ENCODE data around the gene PREB. TPM values are rescaled to one million over a fixed set of nuclear protein-coding genes. Genes with fewer than 3 reads are reported as not detected.
A peak's percentile ranks its signal among the peaks of the same experiment; 100 is the strongest.
"Not testable (repeated sequence)": the region's sequence is repeated elsewhere in the genome, so short reads cannot be mapped to it uniquely, and the experiment has no call there.

Gene PREB
- 95.9 and 97.1 TPM in 2 replicates for total RNA-seq

DNA sequence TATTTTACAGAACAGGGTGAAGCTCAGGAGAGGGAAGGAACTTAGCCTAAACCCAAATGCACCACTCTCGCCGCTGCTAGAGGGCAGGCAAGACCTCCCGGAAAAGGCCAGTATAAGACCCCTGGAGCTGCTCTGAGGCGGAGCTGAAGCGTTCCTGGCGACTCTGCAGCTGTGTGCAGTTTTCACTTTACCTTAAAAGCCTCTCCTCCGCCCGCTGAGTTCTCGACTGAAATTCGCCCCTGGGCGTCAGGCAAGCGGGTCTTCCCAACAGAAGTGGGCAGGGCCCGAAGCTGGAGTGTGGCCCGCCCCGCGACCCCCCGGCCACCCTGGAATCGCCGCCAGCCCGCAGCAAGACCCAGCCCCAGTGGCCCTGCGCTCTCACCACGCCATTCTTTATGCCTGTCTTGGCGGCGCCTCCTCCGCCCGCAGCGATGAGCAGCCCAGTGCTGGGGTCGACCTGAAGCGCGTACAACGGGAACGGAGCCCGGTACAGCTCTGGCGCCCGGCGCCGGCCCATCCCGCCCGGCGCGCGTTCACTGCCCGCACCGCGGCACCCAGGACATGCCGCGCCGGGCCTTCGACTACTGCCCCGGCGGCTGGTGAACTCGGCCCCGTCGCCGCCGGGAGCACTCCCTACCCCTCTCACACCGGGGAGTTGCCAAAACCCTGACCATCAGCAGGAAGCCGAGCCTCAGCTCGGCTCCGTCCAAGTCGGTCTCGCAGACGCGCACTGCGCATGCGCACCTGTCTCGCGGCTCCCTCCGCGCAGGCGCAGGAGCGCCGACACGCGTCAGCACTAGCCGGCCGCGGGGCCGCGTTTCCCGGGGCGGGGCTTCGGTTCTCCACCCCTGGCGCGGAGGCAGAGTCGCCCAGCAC lies at the start of gene PREB:
PREB (minus strand) TSS at position 732 of the 876 bp plus-strand sequence; CDS start at position 517, 215 bp downstream.
- no peaks in the 10 kb centered on the region for H3K9me3 Mint-ChIP-seq
- peaks cover 12% of the 10 kb centered on the region for H3K4me1 Mint-ChIP-seq (ENCODE audit: low read depth)
- H3K27ac Mint-ChIP-seq: peak within 1 kb of the TSS; percentile 98
- H3K4me3 Mint-ChIP-seq: peak within 1 kb of the TSS; percentile 95
- no peaks in the 10 kb centered on the region for H3K27me3 Mint-ChIP-seq (ENCODE audit: insufficient read depth)
- DNase-seq (ENCODE audit: low spot score): peak; percentile 99
- intact Hi-C loops (cut with micrococcal nuclease): loop anchor here (1.0 to 5.0 kb wide), 10 partner anchors 11 to 236 kb away; partner anchors contain the start of genes ABHD1, AGBL5, ATRAID and CAD
- H3K36me3 Mint-ChIP-seq (ENCODE audit: low read depth): peaks cover 29% of the 10 kb centered on the region

DNA sequence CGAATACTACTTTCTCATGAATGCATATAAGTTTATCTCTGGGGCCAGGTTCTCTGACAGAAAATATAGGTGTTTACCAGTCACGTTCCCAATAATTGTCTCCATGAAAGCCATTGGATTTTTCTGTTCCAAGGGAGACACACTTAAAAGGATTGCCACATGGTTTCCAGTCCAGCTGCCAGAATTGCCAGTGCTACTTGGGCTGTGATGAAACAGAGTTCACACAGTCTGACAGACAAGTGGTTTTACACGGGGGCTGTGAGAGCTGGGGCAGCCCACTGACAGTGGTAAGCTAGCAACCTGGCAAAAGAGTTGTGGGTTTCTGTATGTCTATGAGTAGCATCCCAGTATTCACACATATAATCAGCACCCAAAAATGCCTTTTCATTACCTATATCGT lies 49.7 kb upstream of the PREB start:
- Mint-ChIP-seq H3K4me1 (ENCODE audit: low read depth) (peaks cover 3% of the 10 kb centered on the region), H3K9me3 (no peaks in the 10 kb centered on the region)
- intact Hi-C loops (cut with micrococcal nuclease): no loop called here

DNA sequence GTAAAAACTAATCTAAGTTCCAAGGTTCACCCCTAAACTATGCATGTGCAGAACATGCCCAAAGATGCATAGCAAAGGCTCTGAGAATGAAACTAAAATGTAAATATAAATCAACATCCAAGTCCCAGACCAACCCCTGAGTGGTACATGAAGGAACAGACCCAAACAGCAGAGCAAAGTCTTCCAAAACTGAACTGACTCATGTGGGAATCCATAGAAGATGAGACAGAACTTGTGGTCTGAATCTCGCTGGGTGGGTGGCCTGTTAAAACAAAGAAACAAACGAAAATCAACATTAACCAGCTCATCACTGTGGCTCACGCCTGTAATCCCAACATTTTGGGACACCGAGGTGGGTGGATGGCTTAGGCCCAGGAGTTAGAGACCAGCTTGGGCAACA lies 47.9 kb upstream of the PREB start:
- Mint-ChIP-seq H3K27ac (no peak overlapping the region), H3K27me3 (ENCODE audit: insufficient read depth) (peaks cover 32% of the 10 kb centered on the region), H3K36me3 (ENCODE audit: low read depth) (no peaks in the 10 kb centered on the region), H3K4me3 (no peak overlapping the region), H3K9me3 (no peaks in the 10 kb centered on the region), H3K4me1 (ENCODE audit: low read depth) (peaks cover 4% of the 10 kb centered on the region)
- intact Hi-C loops (cut with micrococcal nuclease): no loop called here
- DNase-seq (ENCODE audit: low spot score): no peak

More for the DNA sequence above, 49.7 kb upstream of the PREB start:
- no peak overlapping the region for H3K4me3 Mint-ChIP-seq
- H3K36me3 Mint-ChIP-seq (ENCODE audit: low read depth): no peaks in the 10 kb centered on the region
- H3K27ac Mint-ChIP-seq: no peak overlapping the region
- DNase-seq (ENCODE audit: low spot score): no peak
- H3K27me3 Mint-ChIP-seq (ENCODE audit: insufficient read depth): peaks cover 27% of the 10 kb centered on the region

DNA sequence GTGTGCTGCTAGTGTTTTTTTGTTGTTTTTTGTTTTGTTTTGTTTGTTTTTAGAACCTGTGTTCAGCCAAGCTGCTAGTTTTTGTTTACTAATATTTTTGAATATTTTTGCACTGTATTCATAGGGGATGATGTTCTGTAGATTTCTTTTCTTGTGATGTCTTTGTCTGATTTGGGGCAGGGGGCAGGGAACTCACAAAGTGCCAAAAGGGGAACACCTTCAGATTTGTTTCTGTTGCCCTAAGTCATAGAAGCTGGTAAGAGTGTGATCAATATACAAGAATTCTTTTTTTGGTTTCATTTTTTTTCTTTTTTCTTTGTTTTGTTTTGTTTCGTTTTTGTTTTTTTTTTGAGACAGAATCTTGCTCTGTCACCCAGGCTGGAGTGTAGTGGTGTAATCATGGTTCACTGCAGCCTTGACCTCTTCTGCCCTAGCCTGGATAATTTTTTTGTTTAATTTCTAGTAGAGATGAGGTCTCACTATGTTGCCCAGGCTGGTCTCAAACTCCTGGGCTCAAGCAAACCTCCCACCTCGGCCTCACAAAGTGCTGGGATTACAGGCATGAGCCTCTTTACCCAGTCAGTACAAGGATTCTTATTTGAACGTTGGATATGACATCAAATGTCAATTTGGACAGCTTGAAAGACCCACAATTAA lies 45.0 kb upstream of the PREB start:
- peaks cover 4% of the 10 kb centered on the region for H3K4me1 Mint-ChIP-seq (ENCODE audit: low read depth)
- H3K9me3 Mint-ChIP-seq: no peaks in the 10 kb centered on the region
- intact Hi-C loops (cut with micrococcal nuclease): no loop called here
- no peak overlapping the region for H3K27ac Mint-ChIP-seq
- H3K27me3 Mint-ChIP-seq (ENCODE audit: insufficient read depth): peaks cover 36% of the 10 kb centered on the region
- H3K36me3 Mint-ChIP-seq (ENCODE audit: low read depth): no peaks in the 10 kb centered on the region
- no peak for DNase-seq (ENCODE audit: low spot score)
- H3K4me3 Mint-ChIP-seq: no peak overlapping the region

DNA sequence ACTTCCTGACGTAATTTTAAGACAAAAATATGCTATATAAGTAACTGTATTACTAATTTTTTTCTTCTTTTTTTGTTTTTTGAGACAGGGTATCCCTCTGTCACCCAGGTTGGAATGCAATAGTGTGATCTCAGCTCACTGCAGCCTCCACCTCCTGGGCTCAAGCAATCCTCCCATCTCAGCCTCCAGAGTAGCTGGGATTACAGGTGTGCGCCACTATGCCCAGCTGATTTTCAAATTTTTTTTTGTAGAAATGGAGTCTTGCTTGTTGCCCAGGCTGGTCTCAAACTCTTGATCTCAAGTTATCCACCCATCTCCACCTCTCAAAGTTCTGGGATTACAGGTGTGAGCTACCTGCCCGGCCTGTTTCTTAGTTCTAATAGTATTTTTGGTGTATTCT lies 44.0 kb upstream of the PREB start:
- intact Hi-C loops (cut with micrococcal nuclease): no loop called here
- peaks cover 4% of the 10 kb centered on the region for H3K4me1 Mint-ChIP-seq (ENCODE audit: low read depth)
- H3K27me3 Mint-ChIP-seq (ENCODE audit: insufficient read depth): peaks cover 34% of the 10 kb centered on the region
- no peak overlapping the region for H3K27ac Mint-ChIP-seq
- H3K4me3 Mint-ChIP-seq: no peak overlapping the region
- no peak for DNase-seq (ENCODE audit: low spot score)
- no peaks in the 10 kb centered on the region for H3K9me3 Mint-ChIP-seq
- no peaks in the 10 kb centered on the region for H3K36me3 Mint-ChIP-seq (ENCODE audit: low read depth)

DNA sequence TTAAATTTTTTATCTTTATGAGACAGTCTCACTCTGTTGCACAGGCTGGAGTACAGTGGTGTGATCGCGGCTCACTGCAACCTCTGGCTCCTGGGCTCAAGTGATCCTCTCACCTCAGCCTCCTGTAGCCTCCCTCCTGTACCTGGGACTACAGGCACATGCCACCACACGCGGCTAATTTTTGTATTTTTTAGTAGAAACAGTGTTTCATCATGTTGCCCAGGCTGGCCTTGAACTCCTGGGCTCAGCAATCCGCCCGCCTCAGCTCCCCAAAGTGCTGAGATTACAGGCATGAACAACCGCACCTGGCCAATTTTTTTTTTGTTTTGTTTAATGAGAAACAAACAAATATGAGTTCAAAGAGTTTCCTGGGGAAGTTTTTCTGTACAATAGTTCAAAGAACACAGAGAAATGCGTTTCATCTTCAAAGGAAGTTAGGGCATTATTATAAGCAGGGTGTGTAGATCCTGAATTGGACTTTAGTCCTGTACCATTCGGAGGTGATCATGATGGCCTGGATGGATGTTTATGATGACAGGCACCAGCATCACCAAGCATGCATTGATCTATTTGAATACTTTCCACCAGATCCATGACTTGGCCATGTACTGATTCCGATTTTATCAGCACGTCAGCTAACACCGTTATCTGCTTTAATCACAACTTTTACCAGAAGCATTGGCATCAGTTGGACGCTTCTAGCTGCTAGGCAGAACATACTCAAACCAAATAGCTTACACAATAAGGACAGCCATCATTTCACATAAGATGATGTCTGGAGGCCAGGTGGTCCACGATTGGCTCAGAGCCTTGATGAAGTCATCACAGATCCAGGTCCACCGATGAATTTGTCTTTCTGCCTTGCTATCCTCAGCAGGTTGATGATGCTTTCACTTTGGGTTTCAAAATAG lies 43.3 kb upstream of the PREB start:
- no peak overlapping the region for H3K4me3 Mint-ChIP-seq

DNA sequence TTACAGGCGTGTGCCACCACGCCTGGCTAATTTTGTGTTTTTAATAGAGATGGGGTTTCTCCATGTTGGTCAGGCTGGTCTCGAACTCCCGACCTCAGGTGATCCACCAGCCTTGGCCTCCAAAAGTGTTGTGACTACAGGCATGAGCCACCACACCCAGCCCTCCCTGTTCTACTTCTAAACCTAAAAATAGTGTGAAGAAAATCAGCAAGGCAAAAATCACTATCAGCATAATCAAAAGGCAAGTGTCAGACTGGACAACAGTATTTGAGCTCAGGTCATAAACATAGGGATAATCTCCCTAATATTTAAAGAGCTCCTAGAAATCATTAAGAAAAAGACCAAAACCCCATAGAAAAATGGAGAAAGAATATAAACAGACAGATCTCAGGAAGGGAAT lies 41.3 kb upstream of the PREB start:
- H3K9me3 Mint-ChIP-seq; H3K36me3 Mint-ChIP-seq (ENCODE audit: low read depth); intact Hi-C loops (cut with micrococcal nuclease); H3K4me3 Mint-ChIP-seq; H3K4me1 Mint-ChIP-seq (ENCODE audit: low read depth); DNase-seq (ENCODE audit: low spot score); H3K27ac Mint-ChIP-seq: not testable (repeated sequence)
- H3K27me3 Mint-ChIP-seq (ENCODE audit: insufficient read depth): peaks cover 26% of the 10 kb centered on the region

More for the DNA sequence above, 43.3 kb upstream of the PREB start:
- Mint-ChIP-seq H3K4me1 (ENCODE audit: low read depth) (peaks cover 4% of the 10 kb centered on the region), H3K27me3 (ENCODE audit: insufficient read depth) (peaks cover 33% of the 10 kb centered on the region), H3K36me3 (ENCODE audit: low read depth) (no peaks in the 10 kb centered on the region), H3K27ac (no peak overlapping the region), H3K9me3 (no peaks in the 10 kb centered on the region)
- no peak for DNase-seq (ENCODE audit: low spot score)
- intact Hi-C loops (cut with micrococcal nuclease): no loop called here

DNA sequence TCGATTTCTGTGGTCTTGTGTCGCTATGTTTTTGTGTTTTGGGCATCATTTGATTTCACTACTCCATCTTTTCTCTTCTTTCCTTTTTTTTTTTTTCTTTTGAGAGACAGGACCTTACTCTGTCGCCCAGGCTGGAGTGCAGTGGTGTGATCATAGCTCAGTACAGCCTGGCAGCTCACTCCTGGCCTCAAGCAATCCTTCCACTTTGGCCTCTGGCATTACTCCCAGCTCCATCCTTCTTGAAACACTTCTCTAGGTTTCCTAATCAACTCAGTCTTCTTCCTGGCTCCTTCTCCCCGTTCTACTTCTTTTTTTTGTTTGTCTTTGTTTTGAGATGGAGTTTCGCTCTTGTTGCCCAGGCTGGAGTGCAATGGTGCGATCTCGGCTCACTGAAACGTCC lies 40.9 kb upstream of the PREB start:
- intact Hi-C loops (cut with micrococcal nuclease): no loop called here

GRCh38 chr2:27174638-27175037 lies 40.2 kb upstream of the PREB start:
- Mint-ChIP-seq H3K27me3 (ENCODE audit: insufficient read depth) (peaks cover 35% of the 10 kb centered on the region), H3K27ac (no peak overlapping the region), H3K9me3 (no peaks in the 10 kb centered on the region), H3K36me3 (ENCODE audit: low read depth) (no peaks in the 10 kb centered on the region), H3K4me1 (ENCODE audit: low read depth) (peaks cover 4% of the 10 kb centered on the region), H3K4me3 (no peak overlapping the region)
- intact Hi-C loops (cut with micrococcal nuclease): no loop called here
- no peak for DNase-seq (ENCODE audit: low spot score)

More for the DNA sequence above, 40.9 kb upstream of the PREB start:
- H3K27ac Mint-ChIP-seq: no peak overlapping the region
- H3K27me3 Mint-ChIP-seq (ENCODE audit: insufficient read depth): peaks cover 31% of the 10 kb centered on the region
- no peak overlapping the region for H3K4me3 Mint-ChIP-seq
- no peaks in the 10 kb centered on the region for H3K36me3 Mint-ChIP-seq (ENCODE audit: low read depth)
- DNase-seq (ENCODE audit: low spot score): no peak
- H3K9me3 Mint-ChIP-seq: no peaks in the 10 kb centered on the region
- H3K4me1 Mint-ChIP-seq (ENCODE audit: low read depth): peaks cover 4% of the 10 kb centered on the region

DNA sequence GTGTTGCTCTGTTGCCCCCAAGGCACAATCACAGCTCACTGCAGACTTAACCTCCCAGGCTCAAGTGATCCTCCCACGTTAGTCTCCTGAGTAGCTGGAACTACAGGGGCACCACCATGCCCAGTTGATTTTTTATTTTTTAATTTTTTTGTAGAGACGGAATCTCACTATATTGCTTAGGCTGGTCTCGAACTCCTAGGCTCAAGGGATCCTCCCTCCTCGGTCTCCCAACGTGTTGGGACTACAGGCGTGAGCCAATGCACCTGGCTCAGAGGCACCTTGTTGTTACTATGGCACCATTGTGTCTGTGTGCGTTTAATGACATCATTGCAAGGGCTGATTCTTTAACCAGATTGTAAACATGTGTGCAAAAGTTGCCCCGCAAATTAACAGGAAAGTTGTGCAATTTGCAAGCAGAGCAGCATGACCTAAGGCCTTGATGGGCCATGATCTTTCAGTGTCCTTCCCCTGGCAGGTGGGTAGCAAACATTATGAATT lies 37.0 kb upstream of the PREB start:
- Mint-ChIP-seq H3K36me3 (ENCODE audit: low read depth) (no peaks in the 10 kb centered on the region), H3K4me1 (ENCODE audit: low read depth) (no peaks in the 10 kb centered on the region), H3K27me3 (ENCODE audit: insufficient read depth) (peaks cover 32% of the 10 kb centered on the region), H3K27ac (no peak overlapping the region), H3K9me3 (no peaks in the 10 kb centered on the region), H3K4me3 (no peak overlapping the region)
- no peak for DNase-seq (ENCODE audit: low spot score)
- intact Hi-C loops (cut with micrococcal nuclease): loop anchor here (2.0 kb wide), 1 partner anchor 45 kb away; the partner anchor contains the start of gene CAD

- DNase-seq (ENCODE audit: low spot score): no peak
- Mint-ChIP-seq H3K4me1 (ENCODE audit: low read depth) (no peaks in the 10 kb centered on the region), H3K9me3 (no peaks in the 10 kb centered on the region), H3K4me3 (no peak overlapping the region), H3K36me3 (ENCODE audit: low read depth) (no peaks in the 10 kb centered on the region), H3K27me3 (ENCODE audit: insufficient read depth) (peaks cover 28% of the 10 kb centered on the region), H3K27ac (no peak overlapping the region)
- intact Hi-C loops (cut with micrococcal nuclease): loop anchor here (2.0 kb wide), 1 partner anchor 46 kb away; the partner anchor contains the start of gene CAD
Observed at GRCh38 chr2:27170581-27171337, 36.3 kb upstream of the PREB start.
